Fibroblast of villous mesenchyme (primary cell): ENCODE data around the gene SPDL1. TPM values are rescaled to one million over a fixed set of nuclear protein-coding genes. Genes with fewer than 3 reads are reported as not detected.

Experiments used
- DNase-seq: peaks from one replicate; pipeline ENCODE4 v3.0.0-alpha.2; 2010; ENCODE audit warnings: low read depth
- H3K4me3 ChIP-seq: 2 replicates; pipeline ENCODE4 v1.5.1; 2011; ENCODE audit warnings: low read depth, mild to moderate bottlenecking, low read length
- total RNA-seq: library from RNA; depleted of rRNA; stranded (reverse); fragments of >200 nt; gene quantifications from 2 replicates; pipeline ENCODE4 v1.2.3, GENCODE V29; 2012
- TF ChIP-seq, protein P1 (sequence below): IDR thresholded peaks from 2 replicates; pipeline ENCODE4 v1.5.1; 2012; ENCODE audit warnings: low read depth, mild to moderate bottlenecking, low read length; ENCODE audit not compliant: insufficient read depth

Gene SPDL1
- total RNA-seq, 1 donor, result 44.0 TPM

DNA sequence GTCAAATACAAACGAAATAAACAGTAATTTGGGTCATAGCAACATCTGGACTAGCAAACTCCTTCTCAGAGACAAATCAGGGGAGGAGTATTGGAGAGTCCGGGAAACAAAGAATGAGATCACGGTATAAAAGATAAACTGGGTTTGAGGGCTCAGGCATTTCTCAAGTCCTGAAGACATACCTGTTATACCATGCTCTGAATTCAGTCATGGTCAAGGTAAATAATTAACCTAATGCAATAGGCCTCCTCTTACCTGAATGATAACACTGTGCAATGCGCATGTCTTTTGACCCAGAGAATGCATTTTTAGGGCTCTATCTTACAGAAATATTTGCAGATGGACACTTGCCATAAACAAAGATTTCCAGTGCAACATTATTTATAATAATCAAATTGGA lies 31.9 kb upstream of the SPDL1 start:
- TF ChIP-seq, protein P1, sequence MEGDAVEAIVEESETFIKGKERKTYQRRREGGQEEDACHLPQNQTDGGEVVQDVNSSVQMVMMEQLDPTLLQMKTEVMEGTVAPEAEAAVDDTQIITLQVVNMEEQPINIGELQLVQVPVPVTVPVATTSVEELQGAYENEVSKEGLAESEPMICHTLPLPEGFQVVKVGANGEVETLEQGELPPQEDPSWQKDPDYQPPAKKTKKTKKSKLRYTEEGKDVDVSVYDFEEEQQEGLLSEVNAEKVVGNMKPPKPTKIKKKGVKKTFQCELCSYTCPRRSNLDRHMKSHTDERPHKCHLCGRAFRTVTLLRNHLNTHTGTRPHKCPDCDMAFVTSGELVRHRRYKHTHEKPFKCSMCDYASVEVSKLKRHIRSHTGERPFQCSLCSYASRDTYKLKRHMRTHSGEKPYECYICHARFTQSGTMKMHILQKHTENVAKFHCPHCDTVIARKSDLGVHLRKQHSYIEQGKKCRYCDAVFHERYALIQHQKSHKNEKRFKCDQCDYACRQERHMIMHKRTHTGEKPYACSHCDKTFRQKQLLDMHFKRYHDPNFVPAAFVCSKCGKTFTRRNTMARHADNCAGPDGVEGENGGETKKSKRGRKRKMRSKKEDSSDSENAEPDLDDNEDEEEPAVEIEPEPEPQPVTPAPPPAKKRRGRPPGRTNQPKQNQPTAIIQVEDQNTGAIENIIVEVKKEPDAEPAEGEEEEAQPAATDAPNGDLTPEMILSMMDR, result no peak
- no peak overlapping the region for H3K4me3 ChIP-seq
- no peak for DNase-seq

DNA sequence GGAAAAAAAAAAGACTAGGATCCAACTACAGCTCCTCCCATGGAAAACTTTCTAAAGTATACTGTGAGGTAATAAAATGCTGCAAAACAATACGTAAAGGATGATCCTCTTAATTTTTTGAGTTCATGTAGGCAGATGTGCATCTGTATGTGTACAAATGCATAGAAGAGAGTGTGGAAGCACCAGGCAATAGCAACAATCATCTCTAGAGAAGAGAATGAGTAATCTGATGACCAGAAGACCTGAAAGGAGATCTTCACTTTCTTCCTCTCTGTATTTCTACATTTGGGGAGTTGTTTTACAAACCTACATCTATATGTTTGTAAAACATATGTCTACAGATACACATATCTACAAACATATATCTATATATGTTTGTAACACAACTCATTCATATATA lies 29.3 kb upstream of the SPDL1 start:
- H3K4me3 ChIP-seq, result no peak overlapping the region
- DNase-seq, result no peak

DNA sequence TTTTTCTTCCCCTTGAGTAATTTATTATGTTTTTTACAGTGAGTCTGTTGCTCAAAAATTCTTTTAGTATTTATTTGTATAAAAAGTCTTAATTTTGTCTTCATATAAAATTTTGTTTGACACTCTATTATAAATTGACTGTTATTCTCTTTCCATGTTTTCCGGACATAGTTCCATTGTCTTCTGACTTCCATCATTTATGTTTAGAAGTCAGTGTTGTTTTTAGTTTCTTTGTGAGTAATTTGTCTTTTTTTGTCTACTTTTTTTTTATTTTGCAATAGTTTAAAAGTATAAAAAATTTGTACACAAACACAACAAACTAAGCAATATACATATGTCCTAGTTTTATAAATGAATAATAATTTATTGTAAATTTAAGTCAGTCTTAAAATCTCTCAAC lies 25.7 kb upstream of the SPDL1 start:
- no peak for DNase-seq
- H3K4me3 ChIP-seq, result no peak overlapping the region
- TF ChIP-seq, protein P1, result no peak

More for the DNA sequence above, 29.3 kb upstream of the SPDL1 start:
- TF ChIP-seq, protein P1, result no peak

DNA sequence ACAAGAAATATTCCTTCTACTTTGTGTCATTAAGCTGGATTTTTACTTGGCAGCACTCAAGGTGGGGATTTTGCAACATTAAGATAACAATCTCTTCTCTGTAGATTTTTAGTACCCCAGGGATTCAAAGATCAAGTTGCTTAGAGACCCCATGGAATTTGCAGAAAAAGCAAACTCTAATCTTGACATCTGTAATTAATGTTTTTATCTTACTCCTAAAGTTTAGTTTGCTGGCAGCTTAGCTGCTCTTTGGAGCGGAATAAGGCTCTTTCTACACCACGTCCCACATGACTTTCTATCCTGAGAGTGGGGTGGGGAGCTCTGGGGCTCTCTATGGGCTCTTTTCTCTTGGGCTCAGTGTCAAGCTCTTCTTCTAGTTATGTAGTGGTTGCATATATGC lies 21.7 kb upstream of the SPDL1 start:
- H3K4me3 ChIP-seq, result no peak overlapping the region
- TF ChIP-seq, protein P1, result no peak
- no peak for DNase-seq

DNA sequence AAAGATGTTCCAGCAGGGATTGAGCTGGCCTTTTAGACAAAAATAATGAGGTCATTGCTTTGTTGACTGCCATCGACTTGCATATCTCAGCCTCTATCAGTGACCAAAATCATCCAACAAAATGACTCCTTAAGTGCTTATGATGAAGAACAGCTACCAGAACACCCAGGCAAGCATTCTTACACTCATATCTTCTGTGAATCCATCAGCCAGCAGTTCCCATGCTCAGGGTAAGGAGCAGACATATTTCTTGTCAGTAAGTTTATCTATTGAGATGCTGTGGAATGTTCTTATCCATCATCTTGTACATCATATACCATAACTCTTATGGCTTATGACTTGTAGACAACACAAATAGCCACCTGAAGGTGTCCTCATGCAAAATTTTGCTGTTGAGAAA lies 20.2 kb upstream of the SPDL1 start:
- no peak for DNase-seq
- TF ChIP-seq, protein P1, result no peak

DNA sequence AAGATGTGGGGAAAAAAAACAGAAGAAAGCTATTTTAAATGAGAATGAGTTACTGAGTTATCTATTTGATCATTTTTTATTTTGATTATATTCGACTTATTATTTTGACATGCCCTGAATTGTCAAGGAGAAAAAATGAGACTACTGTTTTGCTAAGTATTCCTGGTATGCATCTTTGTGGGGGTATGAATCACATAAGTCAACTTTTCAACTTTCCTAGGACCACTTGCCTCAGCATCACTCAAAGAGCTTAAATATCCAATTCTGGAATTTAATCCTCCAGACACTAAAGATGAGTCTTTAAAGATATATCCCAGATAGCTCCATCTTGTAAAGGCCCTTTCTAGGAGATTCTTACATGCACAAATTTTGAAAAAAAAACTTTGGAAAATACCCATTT lies 17.4 kb upstream of the SPDL1 start:
- DNase-seq, result no peak
- no peak overlapping the region for H3K4me3 ChIP-seq
- TF ChIP-seq, protein P1, result no peak

More for the DNA sequence above, 20.2 kb upstream of the SPDL1 start:
- H3K4me3 ChIP-seq, result no peak overlapping the region

DNA sequence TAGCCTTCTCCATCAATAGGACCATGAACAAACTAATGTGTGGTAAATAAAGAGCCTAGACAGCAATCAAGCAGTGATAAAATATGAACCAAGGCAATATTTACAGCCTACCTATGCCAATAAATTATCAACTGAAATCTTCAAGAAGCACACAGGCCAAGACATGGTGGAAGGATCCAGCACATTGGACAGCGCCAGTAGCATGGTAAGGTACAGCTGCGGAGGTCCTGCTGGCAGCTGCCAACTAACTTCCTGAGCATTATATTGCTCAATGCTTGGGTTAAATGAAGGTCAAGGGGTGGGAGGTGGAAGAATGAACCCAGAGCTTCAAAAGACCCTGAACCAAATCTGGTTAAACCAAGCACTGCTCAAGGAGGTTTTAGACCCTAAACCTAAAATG lies 16.5 kb upstream of the SPDL1 start:
- no peak for DNase-seq
- TF ChIP-seq, protein P1, result no peak
- no peak overlapping the region for H3K4me3 ChIP-seq
